GM12874 (cell line): ENCODE data around the gene DHX30.

Experiments
- CTCF ChIP-seq: IDR thresholded peaks from 2 replicates; pipeline ENCODE4 v1.5.1; 2011; ENCODE audit warnings: low read depth, mild to moderate bottlenecking, control low read depth, low read length, moderate library complexity; ENCODE audit not compliant: insufficient read depth

DHX30 gene

DNA sequence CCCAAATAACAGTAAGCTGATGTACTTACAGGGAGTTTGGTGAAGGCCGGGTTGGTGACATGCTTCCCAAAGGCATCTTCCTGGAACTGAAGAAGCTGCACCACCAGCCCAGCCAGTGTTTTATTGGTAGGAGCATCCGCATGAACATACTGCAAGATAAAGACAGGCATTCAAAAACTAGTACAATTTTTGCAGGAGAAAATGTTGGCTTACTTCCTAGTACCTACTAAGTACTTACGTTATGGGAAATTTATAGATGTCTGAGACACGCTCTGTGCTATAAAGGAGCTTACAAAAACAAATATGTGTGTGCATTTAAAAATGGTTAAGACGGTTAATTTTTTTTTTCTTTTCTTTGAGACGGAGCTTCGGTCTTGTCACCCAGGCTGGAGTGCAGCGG lies 30.1 kb upstream of the DHX30 start:
- no peak for TF ChIP-seq CTCF

GRCh38 chr3:47778746-47779145 lies 24.2 kb upstream of the DHX30 start:
- no peak for TF ChIP-seq CTCF

DNA sequence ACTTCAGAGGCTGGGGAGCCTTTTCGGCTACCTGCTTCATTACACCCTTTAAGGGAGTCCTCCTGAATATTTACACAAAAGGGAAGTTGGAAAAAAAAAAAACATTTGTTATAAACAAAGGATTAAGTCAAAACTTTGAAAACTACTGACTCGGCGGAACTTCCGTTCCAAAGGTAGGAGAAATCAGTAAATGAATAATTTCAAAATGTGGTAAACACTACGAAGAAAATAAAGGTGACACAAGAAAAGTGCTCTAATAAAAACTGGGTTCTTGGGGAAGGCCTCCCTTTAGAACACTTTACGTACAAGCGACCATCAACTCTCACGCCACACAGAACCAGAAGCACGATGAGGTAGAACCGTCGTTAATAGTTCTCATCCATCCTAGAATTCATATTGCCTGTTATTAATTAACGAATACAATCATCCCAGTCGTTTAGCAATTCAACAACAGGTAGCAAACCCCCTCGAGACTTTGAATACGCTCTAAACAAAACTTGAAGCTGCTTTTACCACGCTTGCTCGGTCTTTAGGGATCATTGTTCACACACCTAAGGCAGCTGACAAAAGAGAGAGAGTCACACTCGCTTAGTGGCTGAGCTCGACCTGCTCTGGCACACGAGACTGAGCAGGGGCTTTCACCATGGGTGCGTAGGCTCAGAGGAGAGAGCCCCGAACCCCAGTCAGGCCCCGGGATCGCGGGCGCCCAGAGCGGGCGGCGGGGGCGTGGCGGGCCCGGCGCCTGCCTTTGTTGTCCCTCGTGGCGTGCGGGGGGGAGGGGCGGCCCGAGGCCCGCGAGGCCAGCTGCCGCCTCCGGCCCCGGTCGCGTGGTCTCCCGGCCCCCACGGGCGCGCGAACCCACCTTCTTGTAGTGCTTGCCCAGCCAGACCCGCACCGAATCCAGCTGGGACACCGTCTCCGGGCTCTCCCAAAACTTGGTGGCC lies 21.9 kb upstream of the DHX30 start:
- no peak for TF ChIP-seq CTCF

- no peak for TF ChIP-seq CTCF
Observed at GRCh38 chr3:47781685-47782445, 21.1 kb upstream of the DHX30 start, which contains the start of gene SMARCC1. Gene SMARCC1 (minus strand): TSS chr3:47781893. CDS start chr3:47781797, 96 bp downstream.

- no peak for TF ChIP-seq CTCF
Observed at GRCh38 chr3:47782446-47783308, 20.3 kb upstream of the DHX30 start.

DNA sequence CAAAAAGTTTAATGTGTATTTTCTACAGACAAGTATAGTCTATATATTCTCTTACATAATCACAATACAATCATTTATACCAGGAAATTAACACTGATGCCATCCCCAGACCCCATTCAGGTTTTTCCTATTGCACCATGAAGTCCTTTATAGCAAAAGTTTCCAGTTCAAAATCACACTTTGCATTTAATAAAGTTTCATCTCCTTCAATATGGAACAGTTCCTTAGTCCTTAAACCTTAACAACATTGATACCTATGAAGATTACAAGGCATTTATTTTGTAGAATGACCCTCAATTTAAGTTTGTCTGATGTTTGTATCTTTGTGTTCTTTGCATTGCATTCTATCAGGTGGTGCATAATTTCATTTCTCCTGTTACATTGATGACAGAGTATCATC lies 19.3 kb upstream of the DHX30 start:
- TF ChIP-seq CTCF = no peak
